Right lobe of liver (tissue), 6 donors: ENCODE data around the gene GINM1. TPM values are rescaled to one million over a fixed set of nuclear protein-coding genes. Genes with fewer than 3 reads are reported as not detected.

ENCODE experiments used
- ATAC-seq, 4 donors: fragments of 200-7000 bp; cut with Tn5 transposase; one replicate each; pipeline ENCODE4 v1.9.1; 2020; ENCODE audit warnings: mild to moderate bottlenecking in 4 of 4, moderate library complexity in 4 of 4
- DNase-seq, 3 donors: peaks; one replicate each; pipeline ENCODE4 v3.0.0-alpha.2; 2020
- H3K27ac ChIP-seq, 3 donors: fragments of 200-600 bp; one replicate each; pipeline ENCODE4 v1.8.0; 2022
- H3K27me3 ChIP-seq, 2 donors: fragments of 200-600 bp; one replicate each; pipeline ENCODE4 v1.8.0; 2022
- H3K36me3 ChIP-seq, 4 donors: fragments of 200-600 bp; sonication (generic) in 1 of 4; one replicate each; pipeline versions ENCODE4 v1.5.1 to v1.8.0; 2017 to 2022; ENCODE audit warnings: control low read depth in 1 of 4
- H3K4me1 ChIP-seq, 4 donors: fragments of 200-600 bp; sonication (generic) in 1 of 4; one replicate each; pipeline versions ENCODE4 v1.5.1 to v1.8.0; 2017 to 2022; ENCODE audit warnings: control low read depth in 1 of 4
- H3K4me3 ChIP-seq, 3 donors: fragments of 200-600 bp; one replicate each; pipeline ENCODE4 v1.8.0; 2022
- H3K9me3 ChIP-seq, 4 donors: fragments of 200-600 bp; sonication (generic) in 1 of 4; one replicate each; pipeline versions ENCODE4 v1.5.1 to v1.8.0; 2017 to 2022; ENCODE audit warnings: control low read depth in 1 of 4
- CTCF ChIP-seq, 4 donors: fragments of 200-600 bp in 3 of 4; fragments of 450-650 bp in 1 of 4; IDR thresholded peaks; one replicate each; pipeline versions ENCODE4 v1.5.1 to v1.8.0; 2016 to 2022; ENCODE audit warnings: antibody characterized with exemption in 4 of 4, mild to moderate bottlenecking in 2 of 4
- POLR2A ChIP-seq: fragments of 450-650 bp; IDR thresholded peaks from one replicate; pipeline ENCODE4 v1.6.1; 2017; ENCODE audit warnings: antibody characterized with exemption, mild to moderate bottlenecking
- WGBS: methylation state at CpG from one replicate; pipeline ENCODE4 v1.1.6; 2018; ENCODE audit warnings: low coverage, low lambda C conversion rate; ENCODE audit not compliant: insufficient coverage; ENCODE audit errors: missing lambda C conversion rate; 5-methylcytosine and 5-hydroxymethylcytosine counted together
- intact Hi-C, 2 donors: fragments of 100-400 bp; cut with DNase I; formaldehyde crosslinking; loops; one replicate each; pipeline versions ENCODE4 v1.11.2 to v1.14.1; 2022
- total RNA-seq, 6 experiments: library from RNA; depleted of rRNA in 2 of 6; stranded (reverse); fragments of >200 nt in 2 of 6; fragmentation: NEBNext Ultra II Directional in 3 of 6; extraction: Animal tissue kit (Norgen Biotek cat#: 25700) in 3 of 6; gene quantifications; one replicate each; pipeline versions ENCODE4 v1.1.0 to v1.2.4, GENCODE V29; 2016 to 2023
- donor health status: DM: no; HTN: yes; CAD: no.
- donor health status: DM: no; HTN: no; CAD: no.
- donor health status: DM: no; HTN: no; CAD: no.
- donor health status: DM: no; HTN: yes; CAD: no.
- donor health status: DM: no; HTN: yes; CAD: no.

GINM1 gene
- total RNA-seq, 6 experiments from 2014 or later = 20.1 to 26.0 (median 21.8) TPM

- DNase-seq (no peak), ATAC-seq (no peak)
- Histone ChIP-seq H3K4me1 (peaks cover 0 to 23% (median 6%) of the 10 kb centered on the region in 4 donors), H3K36me3 (peaks cover 0 to 13% (median 6%) of the 10 kb centered on the region in 4 donors), H3K4me3 (peak overlapping the region; percentile 80 to 91 (median 85)), H3K27me3 (no peaks in the 10 kb centered on the region), H3K27ac (peak overlapping the region in 1 of 3 donors; percentile 90), H3K9me3 (no peaks in the 10 kb centered on the region)
- intact Hi-C loops = no loop called here
- TF ChIP-seq POLR2A = no peak
- no peak for TF ChIP-seq CTCF (IDR thresholded peaks at IDR 0.05)
- whole genome bisulfite sequencing = 30% methylated on average over 12 of the region's 12 CpGs
These were observed 21.4 kb upstream of the GINM1 start for GRCh38 chr6:149544646-149545257.

GRCh38 chr6:149545258-149545753 lies 20.9 kb upstream of the GINM1 start:
- DNase-seq = peak in 2 of 3 donors; percentile 31 to 54
- TF ChIP-seq POLR2A (no peak), CTCF (IDR thresholded peaks at IDR 0.05) (no peak)
- peaks cover 0 to 23% (median 6%) of the 10 kb centered on the region in 4 donors for H3K4me1 ChIP-seq

GRCh38 chr6:149545754-149546471 lies 20.3 kb upstream of the GINM1 start, which contains the start of gene PPIL4:
TSS of gene PPIL4 (minus strand) at chr6:149546043. CDS start at chr6:149546005, 38 bp downstream.
- peak within 1 kb of the TSS; percentile 84 to 97 (median 90) for H3K27ac ChIP-seq
- ATAC-seq (peak; percentile 97 to 99 (median 98)), DNase-seq (peak; percentile 96 to 97 (median 97))
- H3K36me3 ChIP-seq = peaks cover 0 to 2% (median 0%) of the 10 kb centered on the region in 4 donors
- H3K4me1 ChIP-seq = peaks cover 0 to 23% (median 6%) of the 10 kb centered on the region in 4 donors
- H3K27me3 ChIP-seq = no peaks in the 10 kb centered on the region
- peak; percentile 80 for TF ChIP-seq POLR2A
- TF ChIP-seq CTCF (IDR thresholded peaks at IDR 0.05) = peak; percentile 76 to 88 (median 80)
- H3K4me3 ChIP-seq = peak within 1 kb of the TSS; percentile 80 to 91 (median 85)
- under 1% methylated on average over 22 of the region's 71 CpGs for WGBS
- no peaks in the 10 kb centered on the region for H3K9me3 ChIP-seq
- intact Hi-C loops = no loop called here

More at GRCh38 chr6:149545258-149545753, 20.9 kb upstream of the GINM1 start:
- Histone ChIP-seq H3K9me3 (no peaks in the 10 kb centered on the region), H3K27ac (peak overlapping the region; percentile 84 to 97 (median 90)), H3K4me3 (peak overlapping the region; percentile 80 to 91 (median 85)), H3K27me3 (no peaks in the 10 kb centered on the region), H3K36me3 (peaks cover 0 to 8% (median 3%) of the 10 kb centered on the region in 4 donors)
- ATAC-seq = peak; percentile 17 to 45 (median 32)
- WGBS = 0% methylated on average over 16 of the region's 16 CpGs
- intact Hi-C loops = no loop called here

GRCh38 chr6:149551920-149552319 lies 14.3 kb upstream of the GINM1 start:
- Histone ChIP-seq H3K27me3 (no peaks in the 10 kb centered on the region), H3K36me3 (no peaks in the 10 kb centered on the region), H3K27ac (no peak overlapping the region), H3K9me3 (no peaks in the 10 kb centered on the region), H3K4me1 (no peaks in the 10 kb centered on the region), H3K4me3 (no peak overlapping the region)
- intact Hi-C loops = no loop called here
- ATAC-seq = no peak
- WGBS = 40% methylated on average over 1 of the region's 5 CpGs
- DNase-seq = no peak
- TF ChIP-seq POLR2A (no peak), CTCF (IDR thresholded peaks at IDR 0.05) (no peak)
